Measurements from ENCODE around the gene COL15A1.

The COL15A1 gene

DNA sequence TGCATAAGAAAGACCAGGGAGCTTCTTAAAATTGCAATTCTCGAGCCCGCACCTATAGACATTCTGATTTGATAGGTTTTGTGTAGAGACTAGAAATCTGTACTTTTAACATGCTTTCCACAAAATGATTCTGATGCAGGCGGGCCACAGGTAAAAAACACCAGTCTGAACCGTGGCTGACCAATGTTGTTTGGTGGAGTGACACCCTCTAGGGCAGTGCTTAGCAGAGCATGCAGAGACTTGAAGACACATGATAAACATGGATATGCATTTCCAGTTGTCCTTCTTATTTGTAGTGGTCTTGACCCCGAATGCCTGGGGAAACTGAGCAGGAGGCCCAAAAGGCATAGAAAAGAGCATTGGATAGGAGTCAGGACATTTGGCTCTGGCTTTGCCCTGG lies 10.5 kb upstream of the COL15A1 start:
- no peak overlapping the region for H3K4me3 ChIP-seq (ENCODE audit: insufficient read length, low read depth)
- DNase-seq (ENCODE audit: low read depth, low spot score) = no peak
- H3K4me1 ChIP-seq (ENCODE audit: insufficient read depth, insufficient read length) = no peaks in the 10 kb centered on the region
- H3K9me3 ChIP-seq (ENCODE audit: insufficient read depth, low read length) = no peaks in the 10 kb centered on the region
- no peak overlapping the region for H3K9ac ChIP-seq (ENCODE audit: insufficient read length, low read depth)
- H3K27me3 ChIP-seq (ENCODE audit: insufficient read depth, insufficient read length) = peaks cover 4% of the 10 kb centered on the region
- no peaks in the 10 kb centered on the region for H3K36me3 ChIP-seq (ENCODE audit: insufficient read depth, insufficient read length, low read length)
- TF ChIP-seq YY1 (IDR thresholded peaks at IDR 0.05; ENCODE audit: insufficient read depth, insufficient read length) (no peak), ZNF274 (IDR thresholded peaks at IDR 0.05; ENCODE audit: low read depth, low read length) (no peak), SUZ12 (IDR thresholded peaks at IDR 0.05; ENCODE audit: extremely low read depth, insufficient read depth, insufficient read length) (no peak)

GRCh38 chr9:98933890-98934289 lies 9.8 kb upstream of the COL15A1 start:
- no peak for DNase-seq (ENCODE audit: low read depth, low spot score)
- no peak overlapping the region for H3K9ac ChIP-seq (ENCODE audit: insufficient read length, low read depth)
- TF ChIP-seq ZNF274 (IDR thresholded peaks at IDR 0.05; ENCODE audit: low read depth, low read length) (no peak), YY1 (IDR thresholded peaks at IDR 0.05; ENCODE audit: insufficient read depth, insufficient read length) (no peak), SUZ12 (IDR thresholded peaks at IDR 0.05; ENCODE audit: extremely low read depth, insufficient read depth, insufficient read length) (no peak)
- H3K36me3 ChIP-seq (ENCODE audit: insufficient read depth, insufficient read length, low read length) = no peaks in the 10 kb centered on the region
- peaks cover 4% of the 10 kb centered on the region for H3K27me3 ChIP-seq (ENCODE audit: insufficient read depth, insufficient read length)
- H3K4me1 ChIP-seq (ENCODE audit: insufficient read depth, insufficient read length) = no peaks in the 10 kb centered on the region
- H3K9me3 ChIP-seq (ENCODE audit: insufficient read depth, low read length) = no peaks in the 10 kb centered on the region
- H3K4me3 ChIP-seq (ENCODE audit: insufficient read length, low read depth) = no peak overlapping the region

- Histone ChIP-seq H3K36me3 (ENCODE audit: insufficient read depth, insufficient read length, low read length) (no peaks in the 10 kb centered on the region), H3K9ac (ENCODE audit: insufficient read length, low read depth) (no peak overlapping the region), H3K9me3 (ENCODE audit: insufficient read depth, low read length) (no peaks in the 10 kb centered on the region), H3K4me1 (ENCODE audit: insufficient read depth, insufficient read length) (no peaks in the 10 kb centered on the region), H3K27me3 (ENCODE audit: insufficient read depth, insufficient read length) (peaks cover 6% of the 10 kb centered on the region), H3K4me3 (ENCODE audit: insufficient read length, low read depth) (no peak overlapping the region)
- no peak for TF ChIP-seq SUZ12 (IDR thresholded peaks at IDR 0.05; ENCODE audit: extremely low read depth, insufficient read depth, insufficient read length)
- TF ChIP-seq YY1 (IDR thresholded peaks at IDR 0.05; ENCODE audit: insufficient read depth, insufficient read length) = no peak
- TF ChIP-seq ZNF274 (IDR thresholded peaks at IDR 0.05; ENCODE audit: low read depth, low read length) = no peak
- no peak for DNase-seq (ENCODE audit: low read depth, low spot score)
Observed at GRCh38 chr9:98935071-98935505, 8.6 kb upstream of the COL15A1 start.

DNA sequence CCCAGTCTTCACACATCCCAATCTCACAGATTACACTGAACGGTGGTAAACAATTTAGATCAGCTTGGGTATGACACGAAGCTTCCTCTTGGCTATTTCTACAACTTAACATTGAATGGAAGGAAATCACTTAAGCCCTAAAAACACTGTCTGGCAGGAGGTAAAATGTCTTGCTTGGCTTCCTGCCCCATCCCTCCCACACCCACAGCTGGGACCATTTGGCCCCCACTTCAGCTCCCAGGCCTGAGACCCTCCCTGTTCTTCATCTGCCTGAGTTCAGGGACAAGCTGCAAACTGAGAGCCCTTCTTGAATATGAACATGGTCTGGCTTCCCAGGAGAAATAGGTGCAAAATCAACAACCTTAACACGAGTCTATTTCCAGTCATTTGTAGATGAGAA lies 3.4 kb upstream of the COL15A1 start:
- no peak for DNase-seq (ENCODE audit: low read depth, low spot score)
- peaks cover 56% of the 10 kb centered on the region for H3K27me3 ChIP-seq (ENCODE audit: insufficient read depth, insufficient read length)
- H3K9ac ChIP-seq (ENCODE audit: insufficient read length, low read depth) = no peak overlapping the region
- TF ChIP-seq SUZ12 (IDR thresholded peaks at IDR 0.05; ENCODE audit: extremely low read depth, insufficient read depth, insufficient read length) = no peak
- no peak for TF ChIP-seq ZNF274 (IDR thresholded peaks at IDR 0.05; ENCODE audit: low read depth, low read length)
- no peak for TF ChIP-seq YY1 (IDR thresholded peaks at IDR 0.05; ENCODE audit: insufficient read depth, insufficient read length)
- H3K4me3 ChIP-seq (ENCODE audit: insufficient read length, low read depth) = no peak overlapping the region
- H3K4me1 ChIP-seq (ENCODE audit: insufficient read depth, insufficient read length) = peaks cover 3% of the 10 kb centered on the region
- H3K36me3 ChIP-seq (ENCODE audit: insufficient read depth, insufficient read length, low read length) = no peaks in the 10 kb centered on the region
- H3K9me3 ChIP-seq (ENCODE audit: insufficient read depth, low read length) = no peaks in the 10 kb centered on the region

DNA sequence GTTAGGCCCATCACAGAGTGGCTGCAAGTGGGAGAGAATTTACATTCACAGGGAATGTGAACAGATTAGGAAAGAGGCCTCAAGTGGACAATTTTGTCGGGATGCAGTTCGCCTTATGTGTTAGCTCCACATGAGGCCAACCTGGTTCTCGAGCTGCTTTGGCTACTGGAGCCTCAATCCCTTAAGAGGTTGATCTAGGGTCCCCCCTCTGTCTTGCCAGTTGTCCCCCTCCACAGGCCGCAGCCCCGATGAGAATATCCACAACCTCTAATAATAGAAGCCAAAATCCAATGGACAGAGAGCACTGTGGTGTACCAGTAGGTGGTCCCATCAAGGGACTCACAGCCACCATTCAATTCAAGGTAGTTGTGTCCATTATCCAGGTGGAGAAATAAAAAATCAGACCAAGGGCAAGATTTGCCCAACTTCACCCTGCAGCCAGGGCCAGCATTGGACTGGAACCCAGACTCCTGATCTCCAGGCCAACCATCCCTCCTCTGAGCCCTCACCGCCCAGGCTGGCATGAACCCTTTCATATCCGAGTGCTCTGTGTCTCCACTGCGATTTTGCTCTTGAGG lies 1.7 kb upstream of the COL15A1 start:
- no peak for TF ChIP-seq SUZ12 (IDR thresholded peaks at IDR 0.05; ENCODE audit: extremely low read depth, insufficient read depth, insufficient read length)
- no peak for TF ChIP-seq YY1 (IDR thresholded peaks at IDR 0.05; ENCODE audit: insufficient read depth, insufficient read length)
- peaks cover 66% of the 10 kb centered on the region for H3K27me3 ChIP-seq (ENCODE audit: insufficient read depth, insufficient read length)
- DNase-seq (ENCODE audit: low read depth, low spot score) = no peak
- no peaks in the 10 kb centered on the region for H3K9me3 ChIP-seq (ENCODE audit: insufficient read depth, low read length)
- H3K4me1 ChIP-seq (ENCODE audit: insufficient read depth, insufficient read length) = peaks cover 6% of the 10 kb centered on the region
- no peaks in the 10 kb centered on the region for H3K36me3 ChIP-seq (ENCODE audit: insufficient read depth, insufficient read length, low read length)
- H3K9ac ChIP-seq (ENCODE audit: insufficient read length, low read depth) = no peak overlapping the region
- H3K4me3 ChIP-seq (ENCODE audit: insufficient read length, low read depth) = no peak overlapping the region

- H3K9ac ChIP-seq (ENCODE audit: insufficient read length, low read depth) = peak overlapping the region; percentile 70
- DNase-seq (ENCODE audit: low read depth, low spot score) = no peak
- peak overlapping the region; percentile 65 for H3K4me3 ChIP-seq (ENCODE audit: insufficient read length, low read depth)
- H3K9me3 ChIP-seq (ENCODE audit: insufficient read depth, low read length) = no peaks in the 10 kb centered on the region
- no peak for TF ChIP-seq ZNF274 (IDR thresholded peaks at IDR 0.05; ENCODE audit: low read depth, low read length)
- TF ChIP-seq YY1 (IDR thresholded peaks at IDR 0.05; ENCODE audit: insufficient read depth, insufficient read length) = no peak
- no peak for TF ChIP-seq SUZ12 (IDR thresholded peaks at IDR 0.05; ENCODE audit: extremely low read depth, insufficient read depth, insufficient read length)
- H3K36me3 ChIP-seq (ENCODE audit: insufficient read depth, insufficient read length, low read length) = no peaks in the 10 kb centered on the region
- peaks cover 66% of the 10 kb centered on the region for H3K27me3 ChIP-seq (ENCODE audit: insufficient read depth, insufficient read length)
- peaks cover 6% of the 10 kb centered on the region for H3K4me1 ChIP-seq (ENCODE audit: insufficient read depth, insufficient read length)
Observed at GRCh38 chr9:98942906-98943681, 613 bp upstream of the COL15A1 start.

DNA sequence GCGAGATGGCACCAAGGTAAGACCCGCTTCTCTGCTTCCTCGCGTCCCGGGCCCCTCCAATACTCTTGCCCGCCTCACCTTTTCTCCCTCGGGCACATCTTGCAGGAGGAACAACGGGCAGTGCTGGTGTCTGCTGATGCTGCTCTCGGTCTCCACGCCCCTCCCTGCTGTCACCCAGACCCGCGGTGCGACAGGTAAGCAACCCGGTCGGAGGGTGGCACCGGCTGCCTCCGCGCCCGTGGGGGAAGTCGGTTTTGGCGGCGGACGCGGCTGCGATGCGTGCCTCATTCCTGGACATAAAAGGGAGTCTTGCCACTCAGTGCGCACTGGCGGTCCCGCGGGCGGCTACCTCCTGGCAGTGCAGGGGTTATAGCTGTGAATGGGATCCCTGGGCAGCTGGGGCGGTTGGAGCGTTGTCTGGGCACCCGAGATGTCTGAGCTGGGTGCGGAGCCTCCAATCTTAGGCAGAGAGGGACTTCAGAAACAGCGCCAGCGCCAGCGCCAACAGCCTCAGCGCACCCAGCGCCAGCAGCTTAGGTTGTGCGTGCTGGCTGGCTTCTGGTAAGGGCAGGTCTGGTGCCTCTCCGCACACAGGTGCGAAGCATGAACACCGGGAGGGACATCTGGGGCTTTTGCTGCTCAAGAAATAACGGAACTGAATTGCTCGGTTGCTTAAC lies 488 bp downstream of the COL15A1 start:
- peak overlapping the region; percentile 65 for H3K4me3 ChIP-seq (ENCODE audit: insufficient read length, low read depth)
- peaks cover 6% of the 10 kb centered on the region for H3K4me1 ChIP-seq (ENCODE audit: insufficient read depth, insufficient read length)
- H3K9ac ChIP-seq (ENCODE audit: insufficient read length, low read depth) = peak overlapping the region; percentile 70
- no peaks in the 10 kb centered on the region for H3K36me3 ChIP-seq (ENCODE audit: insufficient read depth, insufficient read length, low read length)
- H3K9me3 ChIP-seq (ENCODE audit: insufficient read depth, low read length) = no peaks in the 10 kb centered on the region
- TF ChIP-seq SUZ12 (IDR thresholded peaks at IDR 0.05; ENCODE audit: extremely low read depth, insufficient read depth, insufficient read length) (peak; percentile 98), ZNF274 (IDR thresholded peaks at IDR 0.05; ENCODE audit: low read depth, low read length) (no peak)
- peaks cover 66% of the 10 kb centered on the region for H3K27me3 ChIP-seq (ENCODE audit: insufficient read depth, insufficient read length)
- no peak for DNase-seq (ENCODE audit: low read depth, low spot score)
